ENCODE measurements around the gene ANO1.

DNA sequence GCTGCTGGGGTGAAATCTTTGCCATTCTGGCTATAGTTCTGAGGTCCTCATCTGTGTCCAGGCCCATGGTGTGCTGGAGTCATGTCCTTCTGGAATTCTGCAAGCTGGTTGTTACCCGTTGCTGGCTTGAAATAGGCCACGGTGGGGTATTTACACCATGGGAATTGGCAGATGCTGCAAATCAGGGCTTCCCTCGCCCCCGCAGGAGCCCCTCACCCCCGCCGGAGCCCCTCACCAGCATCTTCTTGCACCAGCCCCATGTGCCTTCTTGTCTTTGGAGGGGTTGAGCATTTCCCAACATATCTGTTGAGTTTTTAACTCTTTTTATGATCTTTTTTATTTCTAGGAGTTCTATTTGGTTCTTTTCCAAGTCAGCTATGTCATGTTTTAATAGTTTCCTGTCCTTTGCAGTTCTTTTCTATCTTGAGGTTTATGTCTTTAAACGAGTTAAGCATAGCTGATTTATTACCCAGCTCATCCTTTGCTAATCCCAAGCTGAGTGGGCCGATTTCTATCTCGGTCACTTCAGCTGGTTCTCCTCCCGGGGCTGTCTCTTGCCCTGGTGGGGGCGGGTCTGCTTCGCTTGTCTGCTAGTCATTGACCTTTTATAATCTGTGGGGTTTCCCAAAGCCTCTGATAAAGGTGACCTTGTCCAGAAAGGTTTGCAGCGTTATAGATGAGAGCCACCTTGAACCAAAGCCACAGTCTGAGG, 17.6 kb downstream of the ANO1 start:
- TF ChIP-seq, protein P1, sequence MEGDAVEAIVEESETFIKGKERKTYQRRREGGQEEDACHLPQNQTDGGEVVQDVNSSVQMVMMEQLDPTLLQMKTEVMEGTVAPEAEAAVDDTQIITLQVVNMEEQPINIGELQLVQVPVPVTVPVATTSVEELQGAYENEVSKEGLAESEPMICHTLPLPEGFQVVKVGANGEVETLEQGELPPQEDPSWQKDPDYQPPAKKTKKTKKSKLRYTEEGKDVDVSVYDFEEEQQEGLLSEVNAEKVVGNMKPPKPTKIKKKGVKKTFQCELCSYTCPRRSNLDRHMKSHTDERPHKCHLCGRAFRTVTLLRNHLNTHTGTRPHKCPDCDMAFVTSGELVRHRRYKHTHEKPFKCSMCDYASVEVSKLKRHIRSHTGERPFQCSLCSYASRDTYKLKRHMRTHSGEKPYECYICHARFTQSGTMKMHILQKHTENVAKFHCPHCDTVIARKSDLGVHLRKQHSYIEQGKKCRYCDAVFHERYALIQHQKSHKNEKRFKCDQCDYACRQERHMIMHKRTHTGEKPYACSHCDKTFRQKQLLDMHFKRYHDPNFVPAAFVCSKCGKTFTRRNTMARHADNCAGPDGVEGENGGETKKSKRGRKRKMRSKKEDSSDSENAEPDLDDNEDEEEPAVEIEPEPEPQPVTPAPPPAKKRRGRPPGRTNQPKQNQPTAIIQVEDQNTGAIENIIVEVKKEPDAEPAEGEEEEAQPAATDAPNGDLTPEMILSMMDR (IDR thresholded peaks at IDR 0.05 in 4 of 5, conservative IDR thresholded peaks at IDR 0.05 in 1 of 5) = no peak
- no peak for TF ChIP-seq POLR2A (IDR thresholded peaks at IDR 0.05)
